Measurements from ENCODE around the gene FAM120C. TPM values are rescaled to one million over a fixed set of nuclear protein-coding genes. Genes with fewer than 3 reads are reported as not detected.

FAM120C gene
- total RNA-seq, 1 donor from 2014 or later, result 12.3 TPM

DNA sequence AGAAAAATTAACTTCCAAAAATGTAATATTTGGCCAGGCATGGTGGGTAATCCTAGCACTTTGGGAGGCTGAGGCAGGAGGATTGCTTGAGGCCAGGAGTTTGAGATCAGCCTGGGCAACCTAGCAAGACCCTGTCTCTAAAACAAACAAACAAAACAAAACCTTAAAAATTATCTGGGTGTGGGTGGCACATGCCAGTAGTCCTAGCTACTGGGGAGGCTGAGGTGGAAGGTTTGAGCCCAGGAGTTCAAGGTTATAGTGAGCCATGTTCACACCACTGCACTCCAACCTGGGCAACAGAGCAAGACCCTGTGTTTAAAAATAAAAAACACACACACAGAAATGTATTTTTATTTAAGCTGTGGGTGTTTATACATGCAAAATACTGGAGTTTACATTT is 12.0 kb downstream of the FAM120C start:
- DNase-seq (ENCODE audit: low spot score), result no peak

DNA sequence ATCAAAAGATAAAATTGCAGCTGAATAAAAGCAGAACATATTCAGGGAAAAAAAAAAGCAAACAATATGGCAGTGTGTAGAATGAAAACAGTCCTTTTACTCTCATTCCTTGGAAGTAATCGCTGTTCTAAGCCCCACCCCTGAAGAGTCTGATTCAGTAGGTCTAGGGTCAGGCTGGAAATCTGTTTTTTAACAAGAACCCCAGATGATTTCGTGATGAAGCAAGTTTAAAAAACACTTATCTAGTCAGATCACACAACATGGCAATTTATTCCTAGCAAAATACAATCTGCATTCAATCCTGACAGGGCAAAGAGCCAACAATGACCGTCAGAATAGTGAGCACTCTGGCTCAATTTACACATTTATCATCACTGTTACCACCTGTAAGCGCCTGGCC is 16.1 kb downstream of the FAM120C start:
- no peak for DNase-seq (ENCODE audit: low spot score)

DNA sequence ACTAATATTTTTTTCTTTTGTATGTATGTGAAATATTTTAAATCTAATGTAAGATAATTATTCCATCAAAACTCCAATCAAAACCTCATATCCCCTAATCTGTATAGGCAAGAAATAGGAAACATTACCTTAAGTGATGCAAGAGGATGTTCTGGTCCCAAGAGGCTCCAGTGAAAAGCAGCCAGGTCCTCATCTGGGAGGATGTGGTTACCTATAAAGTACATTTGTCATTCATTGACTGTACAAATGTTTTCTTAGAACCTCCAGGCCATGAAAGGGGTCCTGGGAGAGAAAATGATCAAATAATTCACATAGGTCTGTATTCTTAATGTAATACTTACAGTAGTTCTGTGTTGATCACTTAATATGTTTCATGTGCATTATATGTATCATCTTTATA is 25.5 kb downstream of the FAM120C start:
- no peak for DNase-seq (ENCODE audit: low spot score)

DNA sequence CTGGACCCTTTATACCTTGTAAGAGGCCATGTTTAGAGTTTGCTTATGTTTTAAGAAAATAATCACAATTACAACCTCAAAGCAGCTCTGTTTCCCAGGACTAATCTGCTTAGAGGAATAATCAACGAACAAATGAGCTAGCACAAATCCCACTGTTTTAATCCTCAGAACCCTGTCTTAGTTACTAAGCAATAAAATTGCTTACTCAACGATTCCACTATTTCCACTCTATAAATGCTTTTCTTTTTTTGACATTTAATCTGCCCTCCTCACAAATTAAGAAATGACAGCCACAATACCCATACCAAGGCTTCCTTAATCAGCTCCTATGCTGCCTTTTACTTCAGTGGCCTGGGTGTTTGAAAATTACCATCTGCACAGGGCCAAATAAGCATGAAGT is 48.8 kb downstream of the FAM120C start:
- no peak for DNase-seq (ENCODE audit: low spot score)

DNA sequence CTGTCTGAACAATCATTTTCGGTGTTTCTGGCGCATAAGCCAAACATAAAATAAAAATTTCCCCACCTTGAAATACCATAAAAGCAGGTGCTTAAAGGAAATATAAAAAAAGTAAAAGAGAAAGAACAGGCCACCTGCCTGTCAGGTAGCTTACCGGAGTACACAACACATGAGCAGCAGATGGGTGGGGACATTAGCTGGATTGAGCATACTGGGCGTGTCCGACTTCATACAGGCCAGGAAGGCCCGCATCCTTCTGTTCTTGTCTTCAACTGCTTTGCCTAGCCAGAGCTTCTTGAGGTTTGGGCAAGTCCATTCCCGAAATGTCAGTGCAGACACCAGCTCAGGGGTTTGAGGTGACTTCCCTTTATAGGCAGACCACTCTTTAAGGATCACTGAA is 66.7 kb downstream of the FAM120C start:
- no peak for DNase-seq (ENCODE audit: low spot score)

DNA sequence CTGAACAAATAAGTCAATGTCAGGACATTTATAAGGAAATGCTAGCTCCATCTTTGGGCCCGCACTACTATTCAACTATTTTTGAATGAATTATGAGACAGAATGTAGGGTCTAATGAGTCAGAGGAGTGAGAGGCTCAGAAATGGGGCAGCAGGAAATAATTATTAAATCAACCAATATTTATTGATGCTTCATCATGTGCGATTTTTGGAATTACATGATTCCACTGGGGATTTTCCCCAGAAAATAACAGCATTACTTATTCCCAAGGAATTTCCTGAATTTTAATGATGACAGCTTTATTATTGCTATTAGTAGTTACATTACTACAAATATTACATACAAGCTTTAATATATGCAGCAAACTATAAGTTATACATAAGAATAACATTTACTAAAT is 89.5 kb downstream of the FAM120C start:
- DNase-seq (ENCODE audit: low spot score), result no peak

DNA sequence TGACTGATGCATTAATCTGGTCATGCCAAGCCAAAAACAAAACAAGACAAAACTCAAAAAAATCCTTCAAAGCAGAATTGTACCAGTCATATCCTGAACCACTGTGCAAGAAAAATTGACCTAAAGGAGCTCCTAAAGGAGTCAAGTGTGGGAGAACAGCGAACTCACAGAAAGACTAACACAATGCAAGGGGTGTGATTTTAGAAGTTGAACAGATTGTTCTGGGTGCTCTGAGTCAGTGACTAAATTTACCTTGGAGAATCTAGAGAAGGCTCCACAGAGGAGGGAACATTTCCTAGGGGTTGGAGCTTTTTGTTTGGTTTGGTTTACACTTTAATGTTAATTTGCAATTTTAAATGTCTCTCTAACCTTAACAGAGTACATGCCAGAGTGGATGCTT is 89.9 kb downstream of the FAM120C start:
- no peak for DNase-seq (ENCODE audit: low spot score)

DNA sequence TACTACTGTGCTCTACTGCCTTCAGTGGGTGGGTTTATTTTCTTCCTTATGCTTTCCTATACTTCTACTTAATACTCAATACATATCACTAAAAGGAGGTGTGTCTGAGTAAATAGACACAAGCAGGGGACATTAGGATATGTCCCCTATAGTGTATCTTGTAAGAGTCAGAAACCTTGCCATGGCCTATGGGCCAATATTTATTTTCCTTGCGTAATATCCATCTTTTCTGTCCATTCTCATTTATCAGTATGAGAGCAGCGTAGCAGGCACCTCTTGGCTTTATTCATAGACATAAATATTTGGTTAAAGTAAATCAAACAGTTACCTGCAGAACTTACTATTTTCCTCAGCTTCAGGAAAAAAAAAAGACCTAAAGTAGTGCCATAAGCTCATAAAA is 92.2 kb downstream of the FAM120C start:
- no peak for DNase-seq (ENCODE audit: low spot score)

GRCh38 chrX:54089191-54089590 is 93.9 kb downstream of the FAM120C start:
- no peak for DNase-seq (ENCODE audit: low spot score)

DNA sequence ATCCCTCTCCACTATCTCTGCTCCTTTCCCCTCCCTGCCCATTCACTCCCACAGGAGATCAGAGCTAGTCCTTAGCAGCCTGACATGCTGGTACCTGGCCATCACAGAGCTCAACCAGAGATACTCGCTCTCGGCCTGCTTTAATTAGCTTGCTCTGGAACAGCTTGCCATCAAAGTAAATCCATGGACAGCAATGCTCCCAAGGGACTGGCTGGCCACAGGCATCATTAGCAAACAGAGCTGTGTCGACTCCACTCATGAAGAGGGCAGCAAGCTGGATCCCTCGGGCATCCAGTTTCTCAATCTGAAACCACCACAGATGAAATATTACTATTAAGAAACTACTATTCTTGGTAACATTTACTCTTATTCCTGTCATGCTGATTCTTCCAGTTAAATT is 95.4 kb downstream of the FAM120C start:
- no peak for DNase-seq (ENCODE audit: low spot score)

DNA sequence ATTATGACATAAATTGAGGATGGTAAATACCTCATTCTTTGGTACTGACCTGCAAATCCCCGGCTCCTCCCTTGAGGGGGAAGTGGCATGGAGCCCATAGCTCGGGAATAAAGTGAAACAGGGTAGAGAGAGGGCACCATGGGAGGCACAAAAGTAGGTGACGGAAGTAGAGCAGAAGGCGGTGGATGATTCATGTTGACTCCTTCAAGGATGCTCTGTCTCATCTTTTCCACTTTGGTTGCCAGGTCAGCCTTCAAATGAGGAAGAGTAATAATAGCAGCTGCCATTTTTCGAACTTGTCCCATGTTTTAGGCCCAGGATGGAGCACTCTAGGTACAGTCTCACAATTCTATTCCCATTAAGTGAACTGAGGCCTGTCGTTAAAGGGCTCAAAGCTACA is 97.4 kb downstream of the FAM120C start:
- DNase-seq (ENCODE audit: low spot score), result no peak

DNA sequence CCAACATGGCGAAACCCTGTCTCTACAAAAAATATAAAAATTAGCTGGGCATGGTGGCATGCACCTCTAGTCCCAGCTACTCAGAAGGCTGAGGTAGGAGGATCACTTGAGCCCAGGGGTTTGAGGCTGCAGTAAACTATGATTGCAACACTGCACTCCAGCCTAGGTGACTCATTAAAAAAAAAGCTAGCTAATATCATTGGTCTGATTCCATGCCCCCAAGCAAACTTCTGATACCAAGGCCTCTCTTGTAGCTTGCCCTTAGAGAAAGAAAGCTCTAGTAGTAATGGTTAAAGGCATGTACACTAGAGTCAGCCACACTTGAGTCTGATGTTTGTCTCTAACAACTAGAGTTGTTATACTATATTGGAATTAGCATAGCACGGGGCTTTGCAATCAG is 106.2 kb downstream of the FAM120C start:
- DNase-seq (ENCODE audit: low spot score), result no peak

- no peak for DNase-seq (ENCODE audit: low spot score)
Measured at GRCh38 chrX:54074826-54075225, 108.2 kb downstream of the FAM120C start.

GRCh38 chrX:54067766-54068165 is 115.3 kb downstream of the FAM120C start:
- DNase-seq (ENCODE audit: low spot score), result no peak

GRCh38 chrX:54066841-54067240 is 116.2 kb downstream of the FAM120C start:
- DNase-seq (ENCODE audit: low spot score), result no peak

GRCh38 chrX:54064564-54064963 is 118.5 kb downstream of the FAM120C start:
- no peak for DNase-seq (ENCODE audit: low spot score)

DNA sequence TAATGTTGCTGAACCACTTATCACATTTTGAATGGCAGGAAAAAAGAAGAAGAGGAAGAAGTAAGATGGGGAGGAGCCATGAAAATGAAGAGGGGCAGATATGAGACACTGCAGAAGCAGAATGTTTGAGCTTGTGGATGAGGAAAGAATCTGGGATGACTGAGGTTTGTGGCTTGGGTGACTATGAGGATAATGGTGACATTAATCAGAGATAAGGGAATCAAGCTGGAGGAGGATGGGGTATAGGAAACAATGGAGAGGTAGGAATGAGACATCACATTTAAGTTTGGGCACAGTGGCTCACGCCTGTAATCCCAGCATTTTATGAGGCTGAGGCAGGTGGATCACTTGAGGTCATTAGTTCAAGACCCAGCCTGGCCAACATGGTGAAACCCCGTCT is 119.7 kb downstream of the FAM120C start:
- DNase-seq (ENCODE audit: low spot score), result no peak

DNA sequence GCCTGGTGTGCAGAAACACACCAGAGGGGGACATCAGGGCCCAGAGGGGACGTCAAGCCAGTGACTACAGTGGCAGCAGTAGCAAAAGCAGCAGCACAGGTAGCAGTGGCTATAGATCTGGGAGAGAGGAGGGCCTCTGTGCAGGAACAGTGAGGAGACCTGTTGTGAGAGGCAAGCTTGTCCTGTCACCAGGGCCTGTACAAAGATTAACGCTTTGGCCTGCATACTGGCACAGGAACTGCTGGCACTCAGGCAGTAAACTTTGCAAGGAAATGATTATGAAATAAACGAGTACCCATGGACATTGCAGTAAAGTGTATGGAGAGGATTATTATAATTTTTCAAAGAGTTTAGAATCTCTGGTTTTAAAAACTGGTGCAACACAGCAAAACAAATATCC is 133.3 kb downstream of the FAM120C start:
- no peak for DNase-seq (ENCODE audit: low spot score)

GRCh38 chrX:54048412-54048811 is 134.6 kb downstream of the FAM120C start:
- no peak for DNase-seq (ENCODE audit: low spot score)

DNA sequence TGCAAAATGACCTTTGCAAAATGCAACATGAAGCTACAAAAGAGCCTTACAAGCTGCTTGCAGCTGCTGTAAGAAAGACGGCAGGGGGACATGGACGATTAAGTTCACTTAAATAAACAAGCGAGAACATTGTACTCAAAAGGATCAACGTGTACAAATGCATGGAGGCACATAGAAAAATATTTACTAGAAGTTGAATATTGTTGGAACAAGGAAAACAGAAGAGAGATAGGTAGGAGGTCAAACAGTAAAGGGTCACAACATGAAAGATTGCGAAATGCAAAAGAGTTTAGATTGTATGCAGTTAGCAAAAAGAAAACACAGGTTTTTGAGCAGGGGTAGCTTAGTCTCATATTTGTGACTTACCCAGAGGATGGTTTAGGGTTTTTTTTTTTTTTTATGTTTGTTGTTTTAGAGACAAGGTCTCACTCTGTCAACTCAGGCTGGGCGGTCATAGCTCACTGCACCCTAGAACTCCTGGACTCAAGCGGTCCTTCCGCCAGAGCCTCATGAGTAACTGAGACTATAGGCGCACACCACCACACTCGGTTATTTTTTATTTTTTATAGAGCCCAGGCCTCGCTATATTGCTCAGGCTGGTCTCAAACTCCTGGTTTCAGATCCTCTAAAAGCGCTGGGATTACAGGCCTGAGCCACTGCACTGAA is 137.4 kb downstream of the FAM120C start:
- DNase-seq (ENCODE audit: low spot score), result no peak

DNA sequence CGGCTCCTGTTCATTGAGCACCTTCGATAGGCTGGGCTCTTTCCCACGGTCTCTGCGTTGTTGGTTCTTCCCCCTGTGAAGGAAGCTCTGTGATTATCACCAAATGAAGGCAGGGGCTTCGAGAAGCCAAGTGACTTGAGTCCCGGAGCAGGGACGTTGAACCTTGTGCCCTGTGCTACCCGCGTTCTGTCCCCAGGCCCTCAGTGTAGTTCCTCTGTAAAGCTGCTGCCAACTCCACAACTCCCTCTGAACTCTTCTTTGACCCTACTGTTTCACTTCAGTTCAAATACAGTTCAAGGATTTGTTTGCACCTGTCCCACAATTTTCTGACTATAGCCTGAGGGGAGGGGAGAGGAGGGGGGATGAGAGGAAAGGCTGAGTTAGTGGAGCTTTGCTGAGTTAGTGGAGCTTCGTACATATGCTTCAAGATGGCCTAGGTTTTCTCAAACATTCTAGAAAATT is 138.1 kb downstream of the FAM120C start:
- DNase-seq (ENCODE audit: low spot score), result no peak

DNA sequence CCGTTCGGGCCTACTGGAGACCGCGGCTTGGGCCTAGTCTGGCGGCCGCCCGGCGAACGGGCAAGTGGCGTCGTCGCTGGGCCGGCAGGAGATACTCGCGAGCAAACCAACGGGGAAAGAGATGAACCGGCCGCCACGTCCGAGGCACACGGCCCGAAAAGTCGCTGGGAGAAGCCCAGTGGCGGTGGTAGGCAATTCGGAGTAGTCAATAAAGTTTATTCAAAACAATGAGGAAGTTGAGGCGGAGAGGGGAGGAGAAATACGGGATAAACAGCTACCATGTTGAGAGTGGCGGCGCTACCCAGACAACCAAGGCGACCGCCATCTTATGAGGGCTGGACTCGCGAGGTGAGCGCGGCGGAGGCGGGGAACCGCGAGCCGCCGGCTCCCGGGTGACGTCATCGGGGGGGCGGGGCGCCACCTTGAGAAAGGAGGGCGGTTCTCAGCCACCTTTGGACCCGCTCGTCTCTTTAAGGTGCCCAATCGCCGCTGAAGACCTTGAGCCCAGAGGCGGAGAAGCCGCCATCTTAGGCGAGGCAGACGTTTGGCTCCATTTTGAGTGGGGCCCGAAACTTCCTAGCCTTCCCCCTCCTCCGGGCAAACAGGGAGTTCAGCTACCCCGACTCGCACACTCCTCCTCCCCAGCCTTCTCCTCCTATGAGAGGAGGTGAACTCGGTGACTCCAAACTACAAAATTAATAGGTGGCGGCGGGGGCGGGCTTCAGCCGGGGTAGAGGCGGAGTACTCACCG is 138.8 kb downstream of the FAM120C start, which contains the start of gene PHF8:
Gene PHF8, minus strand, starts transcription at position 348 of the 751 bp plus-strand sequence. CDS start 1,745 bp downstream, outside the sequence.
- DNase-seq (ENCODE audit: low spot score), result peak; percentile 96

DNA sequence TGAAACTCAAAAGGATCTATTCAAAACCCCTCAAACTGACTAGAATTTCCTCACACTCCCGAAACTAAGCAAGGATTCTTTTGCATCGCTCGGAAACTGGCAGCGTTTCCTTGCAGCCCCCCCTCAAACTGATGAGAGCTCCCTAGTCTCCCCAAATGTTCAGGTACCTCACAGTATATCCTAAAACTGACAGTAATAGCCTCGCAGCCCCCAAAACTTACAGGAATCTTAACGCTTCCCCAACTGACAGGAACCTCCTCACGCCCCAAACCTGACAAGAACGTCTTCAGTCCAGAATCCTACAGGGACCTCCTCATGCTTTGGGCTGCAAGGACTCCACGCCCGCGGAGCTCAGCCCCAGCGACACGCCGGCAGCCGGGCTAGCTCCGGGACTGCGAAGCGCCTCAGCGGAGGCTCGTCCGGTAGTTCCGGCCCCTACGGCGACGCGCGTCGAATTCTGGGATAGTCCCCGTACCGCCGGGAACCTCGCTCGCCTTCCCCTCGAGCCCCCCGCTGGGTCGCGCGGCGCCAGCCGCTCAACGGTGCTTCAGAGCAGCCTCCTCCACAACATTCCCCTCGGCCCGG is 139.4 kb downstream of the FAM120C start:
- DNase-seq (ENCODE audit: low spot score), result no peak

All from mucosa of gallbladder (tissue), 1 donor.